Left hindlimb (tissue), 1 donor: Measurements from ENCODE around the gene AKAP8.
A peak's percentile ranks its signal among the peaks of the same experiment; 100 is the strongest.
"Not testable (repeated sequence)": the region's sequence is repeated elsewhere in the genome, so short reads cannot be mapped to it uniquely, and the experiment has no call there.

Experiments
- DNase-seq: peaks from one replicate; pipeline ENCODE4 v3.0.0-alpha.2; 2018

The AKAP8 gene

GRCh38 chr19:15403151-15403531, 23.6 kb upstream of the AKAP8 start:
- no peak for DNase-seq

GRCh38 chr19:15402411-15403150, 23.0 kb upstream of the AKAP8 start:
- DNase-seq: no peak

GRCh38 chr19:15401397-15401710, 21.8 kb upstream of the AKAP8 start:
- no peak for DNase-seq

GRCh38 chr19:15400521-15401396, 21.2 kb upstream of the AKAP8 start:
- no peak for DNase-seq

GRCh38 chr19:15399635-15400034, 20.0 kb upstream of the AKAP8 start:
- no peak for DNase-seq

GRCh38 chr19:15399234-15399515, 19.6 kb upstream of the AKAP8 start:
- no peak for DNase-seq

GRCh38 chr19:15398501-15399233, 19.1 kb upstream of the AKAP8 start:
- DNase-seq: no peak

GRCh38 chr19:15397782-15398181, 18.2 kb upstream of the AKAP8 start:
- no peak for DNase-seq

- no peak for DNase-seq
These were observed 17.6 kb upstream of the AKAP8 start for GRCh38 chr19:15397236-15397635.

GRCh38 chr19:15396436-15396835, 16.8 kb upstream of the AKAP8 start:
- DNase-seq: no peak

- not testable (repeated sequence) for DNase-seq
These were observed 15.7 kb upstream of the AKAP8 start for GRCh38 chr19:15395251-15395650.

GRCh38 chr19:15394426-15394825, 14.8 kb upstream of the AKAP8 start:
- no peak for DNase-seq

GRCh38 chr19:15393963-15394362, 14.4 kb upstream of the AKAP8 start:
- no peak for DNase-seq

GRCh38 chr19:15390814-15391213, 11.2 kb upstream of the AKAP8 start:
- no peak for DNase-seq

- no peak for DNase-seq
These were observed 2.3 kb upstream of the AKAP8 start for GRCh38 chr19:15381864-15382263.

GRCh38 chr19:15381429-15381828, 1.8 kb upstream of the AKAP8 start:
- DNase-seq: no peak

- DNase-seq: peak; percentile 70
These were observed 536 bp upstream of the AKAP8 start for GRCh38 chr19:15379999-15380647.

- no peak for DNase-seq
These were observed 979 bp downstream of the AKAP8 start for GRCh38 chr19:15378534-15379082.

GRCh38 chr19:15374796-15375440, 4.7 kb downstream of the AKAP8 start:
- DNase-seq: no peak

- no peak for DNase-seq
These were observed 5.4 kb downstream of the AKAP8 start for GRCh38 chr19:15374105-15374651.

GRCh38 chr19:15373644-15374043, 5.9 kb downstream of the AKAP8 start:
- DNase-seq: no peak

GRCh38 chr19:15372891-15373301, 6.7 kb downstream of the AKAP8 start:
- DNase-seq: no peak
